HG02970 (cell line): Measurements from ENCODE around the gene DCTN1.
"Not testable (repeated sequence)": the region's sequence is repeated elsewhere in the genome, so short reads cannot be mapped to it uniquely, and the experiment has no call there.

Experiments used
- ATAC-seq: cut with Tn5 transposase; IDR thresholded peaks from one replicate; pipeline ENCODE4 v1.9.1; 2021; ENCODE audit warnings: mild to moderate bottlenecking, moderate library complexity, moderate number of reproducible peaks; ENCODE audit not compliant: unreplicated experiment, low FRiP score

Gene DCTN1

DNA sequence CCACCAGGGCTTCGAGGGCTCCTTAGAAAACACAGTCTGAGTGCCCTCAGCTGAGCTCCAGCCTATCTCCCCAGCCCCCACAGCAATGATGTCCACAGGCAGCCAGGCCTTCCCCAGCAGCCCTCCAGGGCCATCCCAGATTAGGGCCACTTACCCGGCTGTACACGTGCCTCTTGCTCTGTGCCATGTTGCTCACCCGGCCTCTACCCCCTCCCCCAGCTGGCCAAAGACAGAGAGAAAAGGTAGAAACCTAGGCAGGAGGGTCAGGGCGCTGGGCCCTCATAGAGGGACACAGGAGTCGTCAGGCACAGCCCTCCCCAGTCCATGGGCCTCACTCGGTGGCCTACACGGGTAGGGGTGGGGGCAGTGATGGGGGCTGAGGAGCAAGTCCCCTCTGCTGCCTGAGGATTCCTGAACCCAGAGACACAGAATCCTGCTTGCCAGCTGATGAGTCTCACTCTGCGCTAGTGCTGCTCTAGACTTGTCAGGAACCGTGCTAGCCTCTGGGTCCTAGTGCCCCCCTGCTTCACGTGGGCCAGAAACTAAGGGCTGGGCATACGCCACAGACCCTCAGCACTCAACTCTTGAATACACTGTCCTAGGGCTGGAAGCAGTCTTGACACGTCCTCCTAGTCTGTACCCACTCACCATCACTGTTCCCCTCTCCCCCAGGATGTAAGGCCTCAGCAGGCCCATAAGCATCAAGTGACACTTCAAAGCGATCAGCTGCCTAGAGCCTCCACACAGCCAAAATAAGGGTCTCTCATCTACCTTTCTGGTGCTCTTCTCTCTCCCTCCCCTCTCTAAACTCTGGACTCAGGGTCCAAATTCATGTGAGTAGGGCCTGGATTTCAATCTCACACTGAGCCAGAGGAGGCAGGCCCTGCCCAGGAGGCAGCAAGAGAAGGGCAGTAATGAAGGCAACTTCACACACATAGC is at the start of gene DCTN1:
Gene DCTN1, minus strand, starts transcription at position 461 of the 939 bp plus-strand sequence. Its CDS starts 274 bp downstream, at position 187.
- no peak for ATAC-seq

DNA sequence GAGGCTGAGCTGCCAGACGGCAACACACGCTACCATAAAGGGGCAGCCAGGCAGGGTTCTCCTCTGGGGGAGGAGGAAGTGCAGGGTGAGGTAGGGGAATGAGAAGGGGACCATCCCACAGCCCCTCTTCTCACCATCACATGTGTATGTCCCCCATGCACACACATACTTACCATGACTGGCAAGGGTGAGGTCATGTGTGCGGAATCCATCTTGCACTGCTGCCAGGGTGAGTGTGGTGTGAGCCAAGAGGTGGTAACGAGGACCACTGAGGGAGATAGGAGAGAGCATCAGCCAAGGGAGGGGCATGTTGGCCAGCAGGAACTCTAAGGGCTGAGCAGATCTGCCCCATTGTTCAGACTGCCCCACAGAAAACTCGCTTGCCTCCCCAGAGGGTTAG is 48.6 kb upstream of the DCTN1 start:
- no peak for ATAC-seq

DNA sequence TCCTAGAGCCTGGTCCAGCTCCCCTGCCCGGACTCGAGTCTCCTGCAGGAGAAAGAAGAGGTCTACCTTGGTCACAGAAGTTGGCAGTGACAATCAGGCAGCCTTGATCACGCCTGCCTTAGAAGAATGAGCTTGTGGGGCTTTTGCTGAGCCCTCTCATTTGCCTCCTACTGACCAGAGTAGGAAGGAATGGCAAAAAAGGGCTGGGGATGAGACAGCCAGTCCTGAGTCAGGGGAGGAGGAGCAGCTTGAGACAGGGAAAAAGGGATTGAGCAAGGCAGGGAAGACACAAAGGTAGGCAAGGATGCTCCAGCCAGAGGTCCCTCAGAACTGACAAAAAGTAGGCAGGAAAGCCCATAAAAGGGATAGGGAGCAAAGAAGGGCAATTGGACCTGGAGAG is 47.4 kb upstream of the DCTN1 start:
- no peak for ATAC-seq

DNA sequence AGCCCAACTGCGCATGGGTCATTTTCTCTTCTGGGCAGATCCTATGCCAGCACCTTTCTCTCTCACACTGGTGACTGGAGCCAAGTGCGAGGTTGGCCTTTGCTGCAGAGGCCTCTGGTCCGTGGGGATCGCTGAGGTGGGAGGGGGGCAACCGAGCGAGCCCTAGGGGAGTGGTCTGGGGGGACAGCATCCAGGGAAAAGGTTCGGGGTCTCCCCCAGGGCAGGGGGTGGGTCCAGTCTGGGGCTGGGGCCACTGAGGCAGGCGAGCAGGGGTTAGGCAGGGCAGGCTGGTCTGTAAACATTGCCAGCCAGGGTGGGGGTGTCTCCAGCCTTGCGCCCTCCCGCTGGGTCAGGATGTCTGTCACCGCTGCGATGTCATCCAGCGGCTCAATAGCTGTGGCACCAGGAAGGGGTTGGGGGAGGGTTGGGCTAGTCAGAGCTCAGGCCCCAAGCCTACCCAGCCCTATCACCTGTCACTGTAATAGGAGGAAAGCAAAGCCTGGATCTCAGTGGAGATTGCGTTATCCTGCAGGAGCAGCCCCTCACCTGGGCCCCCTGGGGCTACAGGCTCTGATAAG is 46.2 kb upstream of the DCTN1 start:
- no peak for ATAC-seq

DNA sequence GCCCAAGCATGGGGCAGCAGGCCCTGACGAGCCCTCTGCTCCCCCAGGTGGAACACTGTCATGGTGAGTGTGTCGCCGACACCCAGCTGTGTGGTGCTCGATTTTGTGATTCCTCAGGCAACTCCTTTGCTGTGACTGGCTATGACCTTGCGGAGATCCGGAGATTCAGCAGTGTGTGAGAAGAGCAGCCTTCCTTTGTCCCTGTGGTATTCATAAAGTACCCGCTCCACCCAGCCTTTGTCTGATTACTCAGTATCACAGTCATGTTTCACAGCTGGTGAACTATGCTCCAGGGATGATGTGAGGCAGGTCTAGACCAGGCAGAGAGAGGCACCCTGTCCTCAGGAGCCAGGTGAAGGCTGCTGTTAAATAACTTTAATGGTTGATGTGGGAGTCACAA is 45.4 kb upstream of the DCTN1 start:
- no peak for ATAC-seq

DNA sequence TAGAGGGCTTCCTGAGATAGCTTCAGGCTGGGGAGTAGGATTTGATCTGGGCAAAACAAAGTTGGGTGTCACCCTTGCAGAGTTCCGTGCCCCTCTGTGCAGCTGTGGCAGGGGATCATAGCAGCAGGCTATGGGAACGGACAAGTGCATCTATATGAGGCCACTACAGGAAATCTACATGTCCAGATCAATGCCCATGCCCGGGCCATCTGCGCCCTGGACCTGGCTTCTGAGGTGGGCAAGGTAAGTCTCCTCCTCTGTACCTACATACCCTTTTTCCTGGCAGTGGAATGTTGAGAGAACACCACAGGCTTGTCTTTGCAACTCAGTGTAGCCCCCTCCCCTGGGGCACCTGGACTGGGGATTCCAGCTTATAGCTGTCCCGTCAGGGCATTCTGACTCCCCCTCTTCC is 44.9 kb upstream of the DCTN1 start:
- ATAC-seq, result no peak

DNA sequence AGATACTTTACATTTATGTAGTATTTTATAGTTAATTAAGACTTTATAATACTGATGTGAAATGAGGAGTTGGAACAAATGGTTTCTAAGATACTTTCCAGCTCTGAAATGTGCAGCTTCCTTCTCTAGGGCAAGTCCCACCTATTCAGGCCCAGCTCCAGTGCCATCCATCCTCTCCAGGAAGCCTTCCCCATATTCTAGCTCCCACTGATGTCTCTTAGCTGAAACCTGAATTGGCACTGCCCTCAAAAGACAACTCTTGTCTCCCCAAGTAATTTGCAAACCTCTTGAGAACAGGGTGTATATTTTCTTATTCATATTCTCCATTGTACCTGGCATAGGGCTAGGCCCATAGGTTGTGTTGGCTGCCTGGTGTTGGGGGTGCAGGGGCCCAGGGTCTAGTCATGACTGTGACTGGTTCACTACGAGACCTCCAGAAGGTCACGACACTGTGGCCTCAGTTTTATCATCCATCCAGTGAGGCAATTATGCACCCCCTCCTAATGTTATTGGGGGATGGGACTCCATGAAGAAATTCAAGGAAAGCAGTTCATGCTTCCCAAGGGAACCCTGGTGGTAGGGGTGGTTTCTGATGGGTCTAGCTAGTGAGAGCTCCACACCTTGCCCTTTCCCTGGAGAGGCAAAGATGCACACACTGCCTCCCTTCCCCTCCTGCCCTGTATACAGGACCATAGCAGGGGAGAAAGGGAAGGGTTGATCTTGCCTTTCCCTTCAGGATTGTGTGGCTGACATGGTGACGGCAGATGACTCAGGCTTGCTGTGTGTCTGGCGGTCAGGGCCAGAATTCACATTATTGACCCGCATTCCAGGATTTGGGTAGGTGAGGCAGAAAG is 44.3 kb upstream of the DCTN1 start:
- ATAC-seq, result no peak

DNA sequence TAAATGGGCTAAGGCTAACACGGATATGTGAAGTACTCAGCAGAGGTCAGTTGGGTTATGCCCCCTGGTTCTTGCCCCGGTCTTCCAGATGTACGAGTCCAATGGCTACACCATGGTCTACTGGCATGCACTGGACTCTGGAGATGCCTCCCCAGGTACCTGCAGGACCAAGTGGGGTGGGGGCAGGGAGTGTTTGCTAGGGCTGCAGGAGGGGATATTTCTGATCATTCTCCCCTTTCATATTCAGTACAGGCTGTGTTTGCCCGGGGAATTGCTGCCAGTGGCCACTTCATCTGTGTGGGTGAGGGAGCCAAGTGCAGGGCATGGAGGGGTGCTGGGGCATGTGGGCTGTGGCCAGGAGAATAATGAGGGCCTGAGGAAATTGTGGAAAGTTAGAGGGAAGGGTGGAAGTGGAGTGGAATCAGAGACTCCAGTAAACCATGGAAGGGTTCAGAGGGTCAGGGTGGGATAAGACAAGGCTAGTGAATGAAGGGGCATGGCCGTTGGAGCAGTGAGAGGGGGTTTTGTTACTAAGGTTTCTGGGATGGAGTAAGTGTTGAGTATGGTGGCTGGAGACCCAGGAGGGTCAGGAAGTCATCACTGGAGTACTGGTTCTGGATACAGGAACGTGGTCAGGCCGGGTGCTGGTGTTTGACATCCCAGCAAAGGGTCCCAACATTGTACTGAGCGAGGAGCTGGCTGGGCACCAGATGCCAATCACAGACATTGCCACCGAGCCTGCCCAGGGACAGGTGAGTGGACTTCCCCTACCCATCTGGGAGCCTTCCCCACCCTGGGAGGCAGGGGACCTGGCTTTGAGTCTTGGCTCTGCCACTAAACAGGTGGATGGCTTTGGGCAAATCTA is 43.4 kb upstream of the DCTN1 start:
- no peak for ATAC-seq

DNA sequence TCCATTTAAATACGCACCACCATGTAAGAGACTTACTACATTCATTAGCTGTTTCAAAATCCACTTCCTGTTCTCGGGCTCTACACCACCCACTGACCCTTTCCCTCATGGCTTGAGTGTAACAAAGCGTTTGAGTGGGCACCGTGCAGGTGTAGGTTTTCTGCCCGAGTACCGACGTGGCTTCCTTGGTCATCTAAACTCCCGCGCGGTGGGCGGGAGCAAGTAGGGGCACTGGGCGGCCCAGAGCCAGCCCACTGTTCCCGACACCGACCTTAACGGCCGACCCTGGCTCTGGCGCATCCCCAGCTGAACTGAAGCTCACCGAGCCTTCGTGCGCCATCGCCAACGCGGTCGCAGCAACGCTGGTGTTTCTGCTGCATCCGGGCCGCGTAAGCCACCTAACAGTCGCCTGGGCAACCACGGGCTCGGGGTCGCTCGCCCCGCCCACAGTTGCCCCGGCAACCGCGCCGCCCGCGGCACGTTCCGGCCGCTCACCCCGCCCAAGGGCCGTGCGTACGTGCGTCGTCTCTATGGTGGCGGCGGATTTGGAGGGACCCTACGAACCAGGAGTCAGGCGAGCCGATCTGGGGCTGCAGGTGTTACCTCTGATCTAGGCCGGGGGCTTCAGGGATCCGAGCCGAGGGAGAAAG is 41.2 kb upstream of the DCTN1 start, which contains the start of the genes C2orf81 and WDR54:
Gene C2orf81, minus strand, starts transcription at position 399 of the 650 bp plus-strand sequence. Its CDS starts 59 bp downstream, at position 340.
Gene WDR54, plus strand, starts transcription at position 510 of the 650 bp plus-strand sequence. CDS start 424 bp downstream, outside the sequence.
- peak; percentile 86 for ATAC-seq

DNA sequence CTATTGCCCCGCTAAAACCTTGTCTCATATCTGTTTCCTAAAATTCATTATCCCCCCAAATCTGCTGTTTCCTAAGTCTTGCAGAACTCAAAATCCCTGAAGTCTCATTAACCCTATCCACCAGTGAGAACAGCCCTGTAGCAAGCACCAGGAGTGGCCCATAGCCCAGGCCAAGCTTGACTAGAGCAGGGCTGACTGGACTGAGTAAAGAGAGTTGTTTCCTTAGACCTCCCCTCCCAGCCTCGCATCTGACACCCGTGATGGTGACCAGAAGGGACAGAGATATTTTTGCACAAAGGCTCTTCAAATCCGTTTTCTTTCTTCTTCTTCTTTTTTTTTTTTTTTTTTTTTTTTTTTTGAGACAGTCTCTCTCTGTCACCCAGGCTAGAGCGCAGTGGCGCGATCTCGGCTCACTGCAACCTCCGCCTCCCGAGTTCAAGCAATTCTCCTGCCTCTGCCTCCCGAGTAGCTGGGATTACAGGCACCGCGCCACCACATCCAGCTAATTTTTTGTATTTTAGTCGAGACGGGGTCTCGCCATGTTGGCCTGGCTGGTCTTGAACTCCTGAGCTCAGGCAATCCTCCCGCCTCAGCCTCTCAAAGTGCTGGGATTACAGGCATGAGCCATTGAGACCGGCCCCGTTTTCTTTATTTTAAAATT is 40.5 kb upstream of the DCTN1 start:
- ATAC-seq, result not testable (repeated sequence)

DNA sequence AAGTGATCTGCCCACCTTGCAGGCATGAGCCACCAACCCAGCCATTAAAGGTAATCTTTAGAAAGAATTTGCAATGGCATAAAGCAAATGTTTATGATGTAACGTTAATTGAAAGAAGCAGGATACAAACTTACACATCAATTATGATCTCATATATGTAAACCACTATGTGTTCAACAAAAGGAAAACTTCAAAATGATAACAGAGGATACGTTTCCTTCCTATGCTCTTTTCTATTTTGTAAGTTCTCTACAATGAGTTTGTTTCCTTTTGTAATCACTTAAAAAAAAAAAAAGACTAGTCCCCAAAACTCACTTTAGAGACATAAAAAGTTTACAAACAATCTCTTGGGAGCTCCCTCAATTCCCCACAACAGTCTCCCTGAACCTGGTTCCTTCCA is 39.9 kb upstream of the DCTN1 start:
- no peak for ATAC-seq

DNA sequence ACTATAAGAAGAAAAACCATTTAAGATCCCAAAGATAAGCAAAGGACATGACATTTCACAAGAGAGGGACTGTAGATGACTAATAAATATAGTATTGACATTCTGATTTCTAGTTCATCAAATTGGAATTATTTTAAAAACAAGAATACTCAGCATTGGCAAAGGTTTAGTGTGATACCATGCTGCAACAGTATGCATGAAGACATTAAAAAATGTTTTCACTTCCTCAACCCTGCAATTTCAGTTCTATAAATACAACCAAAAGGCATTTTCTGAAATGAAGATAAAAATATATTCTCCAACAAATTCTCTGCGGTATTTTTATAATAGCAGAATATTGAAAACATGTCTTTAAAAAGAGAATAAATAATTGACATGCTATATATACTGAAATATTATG is 39.2 kb upstream of the DCTN1 start:
- no peak for ATAC-seq

DNA sequence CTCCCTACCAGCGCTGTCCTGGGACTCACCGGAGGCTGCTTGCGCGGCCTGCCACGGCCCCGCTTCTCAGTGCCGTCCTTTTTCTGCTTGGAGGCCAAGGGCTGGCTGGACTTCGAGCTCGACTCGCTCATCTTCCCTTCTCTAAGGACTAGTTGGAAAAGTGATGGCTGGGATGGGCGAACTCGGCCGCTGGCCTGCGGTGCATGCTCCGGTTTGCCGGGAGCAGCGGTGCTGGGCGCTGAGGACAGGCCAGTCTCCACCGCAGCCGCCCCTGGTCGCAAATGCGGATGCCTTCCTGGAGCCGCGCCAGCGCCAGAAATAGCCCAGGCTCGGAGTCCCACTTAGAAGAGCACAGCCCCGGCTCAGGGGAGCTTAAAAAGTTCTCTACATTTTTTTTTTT is 38.2 kb upstream of the DCTN1 start:
- no peak for ATAC-seq

DNA sequence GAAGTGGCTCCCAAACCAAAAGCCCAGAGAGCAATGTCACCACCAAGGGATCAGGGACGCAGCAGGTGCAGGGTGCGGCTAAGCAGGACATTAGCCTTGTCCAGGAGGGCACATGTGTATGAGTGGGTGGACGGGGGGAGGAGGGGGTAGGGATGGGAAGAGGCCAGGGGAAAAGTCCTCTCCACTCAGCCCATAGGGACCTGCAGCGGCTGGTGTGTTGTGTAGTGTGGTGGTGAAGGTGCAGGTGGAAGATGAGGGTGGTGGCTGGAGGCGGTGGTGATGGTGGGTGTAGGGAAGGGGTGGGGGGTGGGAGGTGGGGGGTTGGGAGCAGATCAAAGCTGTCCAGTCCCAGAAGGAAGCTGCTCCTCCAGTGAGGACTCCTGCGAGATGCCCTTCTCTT is 37.7 kb upstream of the DCTN1 start:
- no peak for ATAC-seq

DNA sequence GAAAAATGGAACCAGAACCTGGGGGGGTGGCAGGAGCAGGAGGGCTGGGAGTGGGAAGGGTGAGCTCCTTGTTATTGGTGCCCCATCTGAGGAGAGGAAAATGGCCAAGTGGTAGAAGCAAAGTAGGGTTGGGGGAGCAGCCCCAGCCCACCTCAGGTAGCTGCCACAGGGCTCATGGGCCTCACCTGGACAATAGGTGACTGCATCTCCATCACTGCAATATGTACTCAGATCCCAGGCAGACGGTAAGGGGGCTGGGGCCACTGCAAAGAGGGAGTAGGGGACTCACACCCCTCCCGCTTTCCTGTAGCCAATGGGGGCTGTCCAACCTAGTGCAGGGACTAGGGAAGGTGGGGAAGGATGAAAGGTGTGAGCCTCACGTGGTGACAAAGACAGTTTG is 37.1 kb upstream of the DCTN1 start:
- no peak for ATAC-seq

DNA sequence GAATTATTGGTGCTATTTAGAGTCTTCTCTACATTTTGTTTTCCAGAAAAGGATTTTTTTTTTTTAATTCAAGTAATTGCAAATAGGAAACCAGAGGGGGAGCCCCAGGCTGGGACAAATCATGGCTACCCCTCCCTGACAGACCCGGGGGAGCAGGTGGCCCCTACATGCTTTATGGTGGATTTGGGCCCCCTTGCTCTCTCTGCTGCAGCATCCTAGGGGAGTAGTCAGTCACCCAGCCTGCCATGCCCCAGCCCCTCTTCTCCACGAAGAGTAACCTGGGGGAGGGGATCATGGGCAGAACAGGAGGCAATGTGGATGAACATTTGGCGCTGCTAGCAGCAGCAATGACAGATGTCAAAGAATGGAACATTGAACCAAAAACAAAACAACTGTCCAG is 36.7 kb upstream of the DCTN1 start:
- no peak for ATAC-seq

DNA sequence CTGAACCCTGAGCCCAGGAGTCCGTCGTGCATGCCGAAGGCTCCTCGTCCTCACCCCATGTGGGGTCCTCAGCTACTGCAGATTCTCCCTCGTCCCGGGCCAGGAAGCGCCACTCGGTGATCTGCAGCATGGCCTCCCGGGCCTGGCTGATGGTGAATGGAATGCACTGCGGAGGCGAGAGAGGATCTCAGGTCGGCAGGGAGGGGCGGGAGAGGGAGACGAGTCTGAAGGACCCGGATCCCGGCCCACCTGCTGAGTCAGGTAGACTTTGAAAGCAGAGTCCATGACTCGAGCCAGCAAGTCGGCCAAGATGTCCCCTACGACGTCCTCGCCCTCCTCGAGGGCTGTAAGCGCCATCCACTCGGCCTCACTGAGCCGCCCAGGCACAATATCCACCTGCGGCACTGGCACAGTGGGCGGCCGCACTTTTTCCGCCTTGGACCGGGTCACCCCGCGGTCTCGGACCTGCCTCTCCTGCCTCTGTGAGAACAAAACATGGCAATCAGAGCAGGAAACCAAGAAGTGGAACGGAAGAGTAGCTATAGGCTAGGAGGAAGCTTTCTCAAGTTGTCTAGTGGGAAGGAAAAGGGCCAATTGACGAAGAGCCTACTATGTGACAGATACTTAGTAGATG is 35.8 kb upstream of the DCTN1 start:
- ATAC-seq, result no peak
